Pancreas (tissue), 10 donors: ENCODE results near the gene LSAMP. TPM values are rescaled to one million over a fixed set of nuclear protein-coding genes. Genes with fewer than 3 reads are reported as not detected.

Experiments used
- ATAC-seq, 4 donors: fragments of 200-7000 bp; cut with Tn5 transposase; one replicate each; pipeline versions ENCODE4 v1.8.0 to v1.9.1; 2020; ENCODE audit warnings: mild to moderate bottlenecking in 4 of 4, moderate library complexity in 4 of 4
- DNase-seq, 6 donors: peaks; one replicate each; pipeline ENCODE4 v3.0.0-alpha.2; 2020
- FAIRE-seq: peaks from 2 replicates; lab custom pipeline; 2012; peaks lifted over from hg19 to GRCh38; lab: Jason Lieb, UNC
- H3K27ac ChIP-seq, 4 donors: fragments of 200-600 bp; sonication (generic); 1 replicate in 3 of 4; 2 replicates in 1 of 4; pipeline versions ENCODE4 v1.5.0 to v1.8.0; 2020
- H3K27me3 ChIP-seq, 4 donors: fragments of 200-600 bp; one replicate each; pipeline ENCODE4 v1.8.0; 2021
- H3K36me3 ChIP-seq, 3 donors: fragments of 200-600 bp; sonication (generic) in 1 of 3; one replicate each; pipeline versions ENCODE4 v1.5.0 to v1.8.0; 2020 to 2021
- H3K4me1 ChIP-seq, 3 donors: fragments of 200-600 bp; one replicate each; pipeline ENCODE4 v1.8.0; 2021
- H3K4me3 ChIP-seq, 4 donors: fragments of 200-600 bp; sonication (generic) in 2 of 4; one replicate each; pipeline versions ENCODE4 v1.5.0 to v1.8.0; 2020 to 2021
- H3K9me3 ChIP-seq, 4 donors: fragments of 200-600 bp; one replicate each; pipeline ENCODE4 v1.8.0; 2021
- WGBS, 2 donors: extraction: QIAGEN DNeasy Blood & Tissue Kit; methylation state at CpG; one replicate each; pipeline ENCODE4 v1.1.7; 2013; 5-methylcytosine and 5-hydroxymethylcytosine counted together
- intact Hi-C, 3 donors: fragments of 100-400 bp; cut with DNase I; formaldehyde crosslinking; loops; one replicate each; pipeline versions ENCODE4 v1.11.1 to v1.14.2; 2022
- polyA plus RNA-seq, 2 donors: library from polyadenylated mRNA; stranded (reverse); fragments of 200-250 nt; gene quantifications; one replicate each; pipeline ENCODE4 v1.2.3, GENCODE V29; 2013
- total RNA-seq, 6 donors: library from RNA; stranded (reverse); fragmentation: NEBNext Ultra II Directional in 4 of 6; extraction: Animal tissue kit (Norgen Biotek cat#: 25700) in 4 of 6; gene quantifications; one replicate each; pipeline versions ENCODE4 v1.2.1 to v1.2.4, GENCODE V29; 2021 to 2023
- TF ChIP-seq, protein P1 (sequence below), 4 donors: fragments of 200-600 bp; sonication (generic) in 3 of 4; IDR thresholded peaks; one replicate each; pipeline versions ENCODE4 v1.5.0 to v1.8.0; 2021; ENCODE audit warnings: antibody characterized with exemption in 4 of 4
- donor health status: healthy with polysubstance abuse.
- donor health status: DM: no; HTN: no; CAD: no; lungs with moderate emphysema.
- donor health status: DM: no; HTN: no; CAD: no.
- donor health status: control.
- donor health status: control.
- donor health status: Bipolar disorder and iron deficiency.
- donor health status: DM: yes; HTN: yes; CAD: no.
- donor health status: DM: no; HTN: no; CAD: no.
- donor health status: DM: no; HTN: no; CAD: no.
- donor health status: DM: yes; HTN: yes; CAD: no.

Gene LSAMP
- total and polyA plus RNA-seq, 8 donors, result 0.51 to 5.5 (median 1.5) TPM

DNA sequence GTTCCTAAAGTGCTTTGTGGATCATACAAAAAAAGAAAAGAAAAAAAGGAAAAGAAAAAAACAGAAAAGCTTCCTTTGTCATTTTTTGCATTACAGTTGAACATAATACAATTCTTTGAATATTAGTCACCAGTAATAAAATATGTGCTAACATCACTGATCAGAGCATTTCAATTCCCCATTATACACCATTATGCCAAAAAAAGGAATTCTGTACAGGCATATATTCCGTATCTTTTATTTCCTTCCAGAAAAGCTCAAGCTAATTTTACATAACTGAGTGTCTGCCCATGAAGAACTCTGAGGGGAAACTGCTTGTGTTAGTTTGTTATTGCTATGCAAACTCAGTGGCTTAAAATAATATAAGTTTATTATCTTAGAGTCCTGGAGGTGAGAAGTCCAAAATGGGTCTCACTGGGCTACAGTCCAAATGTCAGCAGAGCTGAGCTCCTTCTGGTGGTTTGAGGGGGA is 444.1 kb downstream of the LSAMP start:
- H3K4me3 ChIP-seq, result no peak overlapping the region
- intact Hi-C loops, result no loop called here
- H3K27me3 ChIP-seq, result no peaks in the 10 kb centered on the region
- no peak overlapping the region for H3K27ac ChIP-seq
- no peak for DNase-seq
- H3K9me3 ChIP-seq, result no peaks in the 10 kb centered on the region
- FAIRE-seq, result no peak
- 65 to 71% methylated on average over 1 of the region's 1 CpG for WGBS, 2 donors
- H3K4me1 ChIP-seq, result no peaks in the 10 kb centered on the region
- no peak for ATAC-seq
- TF ChIP-seq, protein P1, sequence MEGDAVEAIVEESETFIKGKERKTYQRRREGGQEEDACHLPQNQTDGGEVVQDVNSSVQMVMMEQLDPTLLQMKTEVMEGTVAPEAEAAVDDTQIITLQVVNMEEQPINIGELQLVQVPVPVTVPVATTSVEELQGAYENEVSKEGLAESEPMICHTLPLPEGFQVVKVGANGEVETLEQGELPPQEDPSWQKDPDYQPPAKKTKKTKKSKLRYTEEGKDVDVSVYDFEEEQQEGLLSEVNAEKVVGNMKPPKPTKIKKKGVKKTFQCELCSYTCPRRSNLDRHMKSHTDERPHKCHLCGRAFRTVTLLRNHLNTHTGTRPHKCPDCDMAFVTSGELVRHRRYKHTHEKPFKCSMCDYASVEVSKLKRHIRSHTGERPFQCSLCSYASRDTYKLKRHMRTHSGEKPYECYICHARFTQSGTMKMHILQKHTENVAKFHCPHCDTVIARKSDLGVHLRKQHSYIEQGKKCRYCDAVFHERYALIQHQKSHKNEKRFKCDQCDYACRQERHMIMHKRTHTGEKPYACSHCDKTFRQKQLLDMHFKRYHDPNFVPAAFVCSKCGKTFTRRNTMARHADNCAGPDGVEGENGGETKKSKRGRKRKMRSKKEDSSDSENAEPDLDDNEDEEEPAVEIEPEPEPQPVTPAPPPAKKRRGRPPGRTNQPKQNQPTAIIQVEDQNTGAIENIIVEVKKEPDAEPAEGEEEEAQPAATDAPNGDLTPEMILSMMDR (IDR thresholded peaks at IDR 0.05), result no peak
- no peaks in the 10 kb centered on the region for H3K36me3 ChIP-seq

DNA sequence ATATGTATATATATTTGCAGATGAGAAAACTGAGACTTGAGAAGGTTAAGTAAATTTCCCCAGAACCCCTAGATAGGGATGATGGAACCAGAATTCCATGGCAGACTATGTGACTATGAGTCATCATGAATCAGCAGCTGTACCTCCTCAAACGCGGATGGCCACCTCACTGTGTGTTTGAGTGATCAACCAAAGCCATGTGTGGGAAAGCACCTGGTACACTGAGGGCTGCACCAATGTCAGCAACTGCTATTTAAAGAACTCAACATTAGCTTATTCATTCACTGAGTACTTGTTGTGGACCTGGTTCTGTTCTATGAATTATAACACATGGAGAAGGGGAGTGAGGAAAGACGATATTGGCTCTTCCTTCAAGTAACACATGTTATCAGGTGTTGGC is 445.0 kb downstream of the LSAMP start:
- FAIRE-seq (no peak), ATAC-seq (peak in 3 of 4 donors; percentile 46 to 57 (median 48)), DNase-seq (no peak)
- WGBS, 2 donors, result 59 to 61% methylated on average over 3 of the region's 3 CpGs
- TF ChIP-seq, protein P1 (IDR thresholded peaks at IDR 0.05), result no peak
- H3K27ac ChIP-seq, result no peak overlapping the region
- H3K9me3 ChIP-seq, result no peaks in the 10 kb centered on the region
- no peaks in the 10 kb centered on the region for H3K4me1 ChIP-seq
- no peaks in the 10 kb centered on the region for H3K27me3 ChIP-seq
- intact Hi-C loops, result no loop called here
- H3K4me3 ChIP-seq, result no peak overlapping the region
- no peaks in the 10 kb centered on the region for H3K36me3 ChIP-seq

DNA sequence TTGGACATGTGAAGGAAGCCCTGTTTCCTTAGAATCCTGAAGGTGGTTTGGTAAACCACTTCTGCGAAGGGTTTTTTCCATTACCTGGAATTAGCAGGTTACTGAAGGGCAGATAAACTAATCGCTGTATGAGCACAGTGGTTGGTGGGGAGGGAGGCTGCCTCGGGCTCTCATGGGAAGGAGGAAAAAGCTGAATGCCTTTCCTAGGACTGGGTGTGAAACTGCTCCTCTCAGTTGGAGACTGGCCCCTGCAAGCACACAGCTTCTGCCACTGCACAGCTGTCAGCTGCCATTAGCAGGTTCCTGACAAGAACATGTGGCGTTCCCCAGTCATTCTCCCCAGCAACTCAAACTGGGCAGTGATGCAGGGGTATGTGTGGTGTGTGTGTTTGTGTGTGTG is 445.7 kb downstream of the LSAMP start:
- no peaks in the 10 kb centered on the region for H3K36me3 ChIP-seq
- no peak overlapping the region for H3K4me3 ChIP-seq
- ATAC-seq (peak in 2 of 4 donors; percentile 41 to 57), DNase-seq (no peak), FAIRE-seq (no peak)
- intact Hi-C loops, result no loop called here
- no peaks in the 10 kb centered on the region for H3K4me1 ChIP-seq
- H3K27me3 ChIP-seq, result no peaks in the 10 kb centered on the region
- TF ChIP-seq, protein P1 (IDR thresholded peaks at IDR 0.05), result no peak
- H3K9me3 ChIP-seq, result no peaks in the 10 kb centered on the region
- 24 to 40% methylated on average over 4 of the region's 4 CpGs for WGBS, 2 donors
- H3K27ac ChIP-seq, result no peak overlapping the region

DNA sequence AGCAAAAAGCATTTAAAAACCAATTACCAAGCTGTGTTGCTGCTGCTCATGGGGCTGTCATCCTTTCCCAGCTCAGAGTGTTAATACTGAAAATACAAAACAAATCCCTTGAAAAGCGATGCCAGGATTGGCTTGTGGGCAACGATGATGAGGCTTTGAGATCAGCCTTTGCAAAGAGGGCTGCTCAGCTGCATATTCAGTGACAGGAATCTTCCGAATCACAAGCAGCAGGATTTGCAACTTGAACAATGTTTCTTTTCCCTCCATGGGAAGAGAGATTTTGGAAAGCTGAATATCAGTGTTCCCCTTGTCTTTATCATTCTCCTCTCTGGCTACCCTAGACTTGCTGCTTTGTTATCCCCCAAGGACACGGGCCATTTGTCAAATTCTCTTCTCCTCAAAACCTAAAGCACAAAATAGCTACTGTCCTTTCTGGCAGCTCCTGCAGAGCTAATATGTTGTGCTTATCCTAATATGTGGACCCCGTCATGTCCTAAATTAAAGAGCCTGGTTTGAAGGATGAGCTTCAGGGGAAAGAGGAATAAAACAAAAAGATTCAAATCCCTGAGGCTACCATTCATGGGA is 446.2 kb downstream of the LSAMP start:
- FAIRE-seq (no peak), ATAC-seq (no peak), DNase-seq (no peak)
- H3K4me1 ChIP-seq, result no peaks in the 10 kb centered on the region
- H3K27ac ChIP-seq, result no peak overlapping the region
- H3K9me3 ChIP-seq, result no peaks in the 10 kb centered on the region
- H3K4me3 ChIP-seq, result no peak overlapping the region
- TF ChIP-seq, protein P1 (IDR thresholded peaks at IDR 0.05), result no peak
- H3K27me3 ChIP-seq, result no peaks in the 10 kb centered on the region
- no peaks in the 10 kb centered on the region for H3K36me3 ChIP-seq
- WGBS, 2 donors, result 45 to 54% methylated on average over 5 of the region's 5 CpGs
- intact Hi-C loops, result no loop called here

DNA sequence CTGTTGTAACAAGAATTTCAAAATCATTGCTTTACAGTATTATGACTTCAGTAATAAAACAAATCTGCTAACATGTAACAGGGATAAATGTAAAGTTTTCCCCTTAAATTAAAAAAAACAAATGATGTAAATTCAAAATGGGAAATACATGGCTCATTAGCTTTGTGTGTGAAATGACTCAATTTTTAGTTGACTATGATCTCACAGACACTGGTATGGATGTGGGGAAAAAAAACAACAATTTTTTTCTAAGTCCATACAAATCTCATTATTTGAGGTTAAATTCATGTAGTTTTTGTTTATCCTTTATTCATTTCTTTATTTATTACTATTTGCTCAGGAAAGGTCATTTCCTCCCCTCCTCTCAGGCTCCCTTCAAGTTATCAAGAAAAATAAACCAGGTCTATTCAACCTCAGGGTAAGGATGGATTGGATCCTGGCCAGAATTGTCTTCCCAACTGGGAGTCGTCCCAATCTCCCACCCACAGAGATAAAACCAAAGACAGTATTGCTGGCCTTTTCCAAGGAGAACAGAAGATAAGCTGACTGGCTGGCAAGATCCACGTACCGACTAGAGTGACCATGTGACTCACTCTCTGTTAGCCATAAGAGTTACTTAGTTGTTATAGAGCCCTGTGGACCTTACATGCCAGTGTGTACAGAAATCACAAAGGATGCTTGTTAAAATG is 448.7 kb downstream of the LSAMP start:
- Histone ChIP-seq H3K4me1 (no peaks in the 10 kb centered on the region), H3K4me3 (no peak overlapping the region), H3K36me3 (no peaks in the 10 kb centered on the region), H3K9me3 (no peaks in the 10 kb centered on the region), H3K27me3 (no peaks in the 10 kb centered on the region), H3K27ac (no peak overlapping the region)
- no peak for ATAC-seq
- intact Hi-C loops, result no loop called here
- TF ChIP-seq, protein P1 (IDR thresholded peaks at IDR 0.05), result no peak
- DNase-seq, result no peak
- 51 to 52% methylated on average over 3 of the region's 3 CpGs for WGBS, 2 donors
- no peak for FAIRE-seq
